Stimulated activated CD4-positive, alpha-beta T cell treated with anti-CD3 and anti-CD28 coated beads, Interleukin-15, amount 100 ng/mL, for 1 hour (primary cell): ENCODE data around the gene OSBPL5.
A peak's percentile ranks its signal among the peaks of the same experiment; 100 is the strongest.
"Not testable (repeated sequence)": the region's sequence is repeated elsewhere in the genome, so short reads cannot be mapped to it uniquely, and the experiment has no call there.

Source experiments
- DNase-seq, 2 donors: peaks; one replicate each; pipeline ENCODE4 v3.0.0-alpha.2; 2020; ENCODE audit warnings: low read depth in 1 of 2, low spot score in 1 of 2

OSBPL5 gene

GRCh38 chr11:3123761-3124733 is 41.1 kb downstream of the OSBPL5 start:
- no peak for DNase-seq

GRCh38 chr11:3123305-3123704 is 41.8 kb downstream of the OSBPL5 start:
- DNase-seq = no peak

- no peak for DNase-seq
These were observed 42.3 kb downstream of the OSBPL5 start for GRCh38 chr11:3122775-3123201.

- DNase-seq = no peak
These were observed 43.0 kb downstream of the OSBPL5 start for GRCh38 chr11:3121931-3122774.

- no peak for DNase-seq
These were observed 43.7 kb downstream of the OSBPL5 start for GRCh38 chr11:3121416-3121815.

- no peak for DNase-seq
These were observed 44.9 kb downstream of the OSBPL5 start for GRCh38 chr11:3120071-3120792.

GRCh38 chr11:3119141-3119821 is 45.8 kb downstream of the OSBPL5 start:
- no peak for DNase-seq

- DNase-seq = no peak
These were observed 49.8 kb downstream of the OSBPL5 start for GRCh38 chr11:3115321-3115720.

- DNase-seq = not testable (repeated sequence)
These were observed 51.4 kb downstream of the OSBPL5 start for GRCh38 chr11:3113661-3114060.

GRCh38 chr11:3111919-3112690 is 53.0 kb downstream of the OSBPL5 start:
- DNase-seq = no peak

- no peak for DNase-seq
These were observed 53.6 kb downstream of the OSBPL5 start for GRCh38 chr11:3111466-3111865.

GRCh38 chr11:3109921-3110706 is 55.0 kb downstream of the OSBPL5 start:
- peak in 1 of 2 donors; percentile 12 for DNase-seq

- no peak for DNase-seq
These were observed 55.7 kb downstream of the OSBPL5 start for GRCh38 chr11:3109434-3109833.

GRCh38 chr11:3108183-3108721 is 56.9 kb downstream of the OSBPL5 start:
- DNase-seq = no peak

- DNase-seq = no peak
These were observed 57.4 kb downstream of the OSBPL5 start for GRCh38 chr11:3107608-3108182.

- no peak for DNase-seq
These were observed 58.2 kb downstream of the OSBPL5 start for GRCh38 chr11:3106736-3107524.
